GM12878 (cell line): Measurements from ENCODE around the gene SLC34A1. TPM values are rescaled to one million over a fixed set of nuclear protein-coding genes. Genes with fewer than 3 reads are reported as not detected.
A peak's percentile ranks its signal among the peaks of the same experiment; 100 is the strongest.

Experiments
- IKZF2 ChIP-seq, 2 experiments: fragments of 450-650 bp; IDR thresholded peaks; 2 replicates each; pipeline ENCODE4 v1.6.1; 2017; ENCODE audit warnings: mild to moderate bottlenecking in 2 of 2, moderate library complexity in 2 of 2
- MTA2 ChIP-seq: fragments of 450-650 bp; IDR thresholded peaks from 2 replicates; pipeline ENCODE4 v1.6.1; 2016; ENCODE audit warnings: low read depth, mild to moderate bottlenecking, moderate library complexity
- MXI1 ChIP-seq: fragments of 150-350 bp; IDR thresholded peaks from 2 replicates; pipeline ENCODE4 v1.6.1; 2011; ENCODE audit warnings: low read depth, mild to moderate bottlenecking, inconsistent platforms, low read length, improper control_type of control experiment
- POLR2AphosphoS5 ChIP-seq: IDR thresholded peaks from 2 replicates; pipeline ENCODE4 v1.6.1; 2011; ENCODE audit warnings: mild to moderate bottlenecking, low read length, inconsistent platforms
- SMAD5 ChIP-seq: IDR thresholded peaks from 2 replicates; pipeline ENCODE4 v1.6.1; 2016; ENCODE audit warnings: antibody characterized with exemption, low read depth
- STAT3 ChIP-seq: IDR thresholded peaks from 2 replicates; pipeline ENCODE4 v1.6.1; 2011; ENCODE audit warnings: low read depth, low read length, improper control_type of control experiment
- TCF3 ChIP-seq: IDR thresholded peaks from 2 replicates; pipeline ENCODE4 v1.6.1; 2012; ENCODE audit warnings: low read depth, mild to moderate bottlenecking, low read length, borderline replicate concordance; ENCODE audit not compliant: insufficient read depth
- ZNF622 ChIP-seq: fragments of 450-650 bp; IDR thresholded peaks from 2 replicates; pipeline ENCODE4 v1.6.1; 2017; ENCODE audit warnings: mild to moderate bottlenecking, inconsistent platforms
- polyA plus RNA-seq, 11 experiments: library from polyadenylated mRNA; depleted of rRNA in 4 of 11; unstranded in 6 of 11; stranded (reverse) in 5 of 11; fragments of >200 nt; fragmentation: Nextera tagmentation in 4 of 11; fragmentation: Illumina TruSeq in 1 of 11; extraction: Ambion mirVana in 4 of 11; extraction: Trizol in 1 of 11; gene quantifications; 1 replicate in 1 of 11; 2 replicates in 10 of 11; pipeline versions ENCODE4 v1.2.1 to v1.2.3, GENCODE V29; 2011 to 2016; ENCODE audit warnings: inconsistent platforms in 2 of 11, missing spikeins in 2 of 11, low read depth in 1 of 11
- total RNA-seq, 4 experiments: library from RNA; depleted of rRNA in 3 of 4; stranded (reverse); fragments of >200 nt in 3 of 4; fragmentation: Illumina TruSeq in 1 of 4; extraction: Trizol in 1 of 4; gene quantifications; 2 replicates each; pipeline versions ENCODE4 v1.2.1 to v1.2.3, GENCODE V29; 2013 to 2021
- TF ChIP-seq, protein P1 (sequence below): fragments of 450-650 bp; IDR thresholded peaks from 2 replicates; pipeline ENCODE4 v1.6.1; 2016; ENCODE audit warnings: mild to moderate bottlenecking, moderate library complexity, borderline replicate concordance

SLC34A1 gene
- total and polyA plus RNA-seq, 10 of the 15 experiments (the other 5 are each of a cell fraction or from before 2014, with no cell fraction given) = 0.03 to 0.14 (median 0.09) TPM; not detected in 2

DNA sequence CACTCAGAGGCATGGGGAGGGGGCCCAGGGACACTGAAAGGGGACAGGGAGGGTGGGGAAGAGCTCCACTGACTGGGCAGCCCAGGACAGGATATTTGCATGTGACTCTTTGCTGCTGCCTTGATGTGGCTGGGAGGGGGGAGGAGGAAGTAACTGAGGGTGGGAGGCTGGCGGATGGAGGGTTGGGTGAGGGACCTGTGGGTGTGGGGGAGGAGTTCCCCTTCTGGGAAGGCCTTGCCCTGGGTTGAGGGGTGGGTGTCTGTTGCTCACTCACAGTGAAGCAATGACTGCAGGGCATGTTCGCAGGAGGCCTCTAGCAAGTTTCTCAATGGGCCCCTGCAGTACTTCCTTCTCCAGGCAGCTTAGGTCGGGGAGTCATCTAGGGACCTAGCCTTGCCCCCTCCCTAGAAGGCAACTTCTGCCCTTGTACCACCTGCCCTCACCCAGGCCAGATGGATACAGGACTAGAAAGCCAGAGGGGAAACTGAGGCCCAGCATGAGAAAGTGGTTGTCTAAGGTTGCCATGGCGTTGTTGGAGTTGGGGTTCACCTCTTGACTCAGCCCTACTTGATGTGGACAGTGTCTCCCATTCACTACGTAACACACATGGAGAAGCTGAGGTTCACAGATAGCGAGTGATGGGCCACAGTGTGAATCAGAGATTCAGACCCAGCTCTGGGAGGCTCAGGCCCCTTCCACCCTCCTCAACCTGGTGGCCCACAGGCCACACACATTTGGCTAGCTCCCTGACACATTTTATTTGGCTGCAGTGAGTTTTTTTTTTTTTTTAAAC, 45.2 kb downstream of the SLC34A1 start (continued):
- TF ChIP-seq MTA2 = peak; percentile 64; the same call in 1 of the 2 replicates
- TF ChIP-seq, protein P1, sequence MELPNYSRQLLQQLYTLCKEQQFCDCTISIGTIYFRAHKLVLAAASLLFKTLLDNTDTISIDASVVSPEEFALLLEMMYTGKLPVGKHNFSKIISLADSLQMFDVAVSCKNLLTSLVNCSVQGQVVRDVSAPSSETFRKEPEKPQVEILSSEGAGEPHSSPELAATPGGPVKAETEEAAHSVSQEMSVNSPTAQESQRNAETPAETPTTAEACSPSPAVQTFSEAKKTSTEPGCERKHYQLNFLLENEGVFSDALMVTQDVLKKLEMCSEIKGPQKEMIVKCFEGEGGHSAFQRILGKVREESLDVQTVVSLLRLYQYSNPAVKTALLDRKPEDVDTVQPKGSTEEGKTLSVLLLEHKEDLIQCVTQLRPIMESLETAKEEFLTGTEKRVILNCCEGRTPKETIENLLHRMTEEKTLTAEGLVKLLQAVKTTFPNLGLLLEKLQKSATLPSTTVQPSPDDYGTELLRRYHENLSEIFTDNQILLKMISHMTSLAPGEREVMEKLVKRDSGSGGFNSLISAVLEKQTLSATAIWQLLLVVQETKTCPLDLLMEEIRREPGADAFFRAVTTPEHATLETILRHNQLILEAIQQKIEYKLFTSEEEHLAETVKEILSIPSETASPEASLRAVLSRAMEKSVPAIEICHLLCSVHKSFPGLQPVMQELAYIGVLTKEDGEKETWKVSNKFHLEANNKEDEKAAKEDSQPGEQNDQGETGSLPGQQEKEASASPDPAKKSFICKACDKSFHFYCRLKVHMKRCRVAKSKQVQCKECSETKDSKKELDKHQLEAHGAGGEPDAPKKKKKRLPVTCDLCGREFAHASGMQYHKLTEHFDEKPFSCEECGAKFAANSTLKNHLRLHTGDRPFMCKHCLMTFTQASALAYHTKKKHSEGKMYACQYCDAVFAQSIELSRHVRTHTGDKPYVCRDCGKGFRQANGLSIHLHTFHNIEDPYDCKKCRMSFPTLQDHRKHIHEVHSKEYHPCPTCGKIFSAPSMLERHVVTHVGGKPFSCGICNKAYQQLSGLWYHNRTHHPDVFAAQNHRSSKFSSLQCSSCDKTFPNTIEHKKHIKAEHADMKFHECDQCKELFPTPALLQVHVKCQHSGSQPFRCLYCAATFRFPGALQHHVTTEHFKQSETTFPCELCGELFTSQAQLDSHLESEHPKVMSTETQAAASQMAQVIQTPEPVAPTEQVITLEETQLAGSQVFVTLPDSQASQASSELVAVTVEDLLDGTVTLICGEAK = no peak
- peak; percentile 72; the same call in 1 of the 2 replicates for TF ChIP-seq MXI1
- TF ChIP-seq POLR2AphosphoS5 = 0 out of 2 replicates have a peak, but pooled peaks have one; percentile 60
- peak; percentile 76 to 79; a peak in 3 of 4 replicates for TF ChIP-seq IKZF2 (IDR thresholded peaks at IDR 0.05)
- 0 out of 2 replicates have a peak, but pooled peaks have one; percentile 42 for TF ChIP-seq TCF3
- no peak for TF ChIP-seq STAT3
- TF ChIP-seq SMAD5 = no peak
- TF ChIP-seq ZNF622 = no peak
